IMR-90 (cell line): ENCODE data around the gene CACNA2D1. TPM values are rescaled to one million over a fixed set of nuclear protein-coding genes. Genes with fewer than 3 reads are reported as not detected.

Experiments used
- ATAC-seq: fragments of 200-7000 bp; cut with Tn5 transposase; 2 replicates; pipeline ENCODE4 v1.9.1; 2020; ENCODE audit warnings: low read depth, mild to moderate bottlenecking, moderate library complexity
- BruUV-seq: library from RNA; stranded (reverse); fragments of 400-500 nt; replicated peaks from 2 replicates; lab custom pipeline; 2021; lab: Mats Ljungman, UMichigan
- CTCF ChIA-PET: fragments of 300-600 bp; formaldehyde crosslinking; extraction: SDS; loops from one replicate; lab custom pipeline; 2021; ENCODE audit warnings: antibody characterized with exemption; lab: Yijun Ruan, JAX
- POLR2A ChIA-PET: fragments of 300-600 bp; sonication (Branson Sonifier 250); formaldehyde crosslinking; loops from one replicate; lab custom pipeline; 2022; ENCODE audit warnings: antibody characterized with exemption; ENCODE audit not compliant: unreplicated experiment; lab: Charles Lee
- DNase-seq: peaks from one replicate; pipeline ENCODE4 v3.0.0; 2013
- H2AFZ ChIP-seq: replicated peaks from 2 replicates; pipeline ENCODE3; 2013; ENCODE audit warnings: low read length, mild to moderate bottlenecking; ENCODE audit not compliant: poor library complexity
- H2AK5ac ChIP-seq: 2 replicates; pipeline ENCODE4 v1.6.1; 2013; ENCODE audit warnings: low read depth, low read length, inconsistent platforms
- H2AK9ac ChIP-seq: replicated peaks from 2 replicates; pipeline ENCODE3; 2013; ENCODE audit warnings: mild to moderate bottlenecking, low read depth, low read length, moderate library complexity; ENCODE audit not compliant: poor library complexity
- H2BK120ac ChIP-seq: 2 replicates; pipeline ENCODE4 v1.6.1; 2013; ENCODE audit warnings: low read depth, low read length, inconsistent platforms
- H2BK15ac ChIP-seq: 3 replicates; pipeline ENCODE4 v1.6.1; 2013; ENCODE audit warnings: low read depth, low read length, inconsistent platforms
- H2BK20ac ChIP-seq: 2 replicates; pipeline ENCODE4 v1.6.1; 2013; ENCODE audit warnings: low read depth, mild to moderate bottlenecking, inconsistent platforms, low read length, moderate library complexity
- H2BK5ac ChIP-seq: 2 replicates; pipeline ENCODE4 v1.6.1; 2013; ENCODE audit warnings: mild to moderate bottlenecking, low read depth, low read length, inconsistent platforms; ENCODE audit not compliant: poor library complexity, severe bottlenecking
- H3K14ac ChIP-seq: replicated peaks from 2 replicates; pipeline ENCODE4 v1.6.1; 2013; ENCODE audit warnings: low read depth, low read length, inconsistent platforms
- H3K18ac ChIP-seq: 2 replicates; pipeline ENCODE4 v1.6.1; 2013; ENCODE audit warnings: low read depth, low read length, control low read depth
- H3K23ac ChIP-seq: 2 replicates; pipeline ENCODE4 v1.6.1; 2013; ENCODE audit warnings: low read depth, low read length, inconsistent platforms
- H3K27ac ChIP-seq: 2 replicates; pipeline ENCODE4 v1.5.1; 2013; ENCODE audit warnings: mild to moderate bottlenecking, control low read depth, low read length; ENCODE audit not compliant: insufficient read depth
- H3K27me3 ChIP-seq: 2 replicates; pipeline ENCODE4 v1.6.1; 2013; ENCODE audit warnings: low read length; ENCODE audit not compliant: control insufficient read depth, insufficient read depth
- H3K36me3 ChIP-seq: 2 replicates; pipeline ENCODE4 v1.6.1; 2013; ENCODE audit warnings: low read length, mixed read lengths; ENCODE audit not compliant: control insufficient read depth, insufficient read depth
- H3K4ac ChIP-seq: 2 replicates; pipeline ENCODE4 v1.6.1; 2013; ENCODE audit warnings: low read depth, low read length, inconsistent platforms
- H3K4me1 ChIP-seq: 2 replicates; pipeline ENCODE4 v1.6.1; 2013; ENCODE audit warnings: low read length, mixed read lengths; ENCODE audit not compliant: control insufficient read depth, insufficient read depth
- H3K4me2 ChIP-seq: 2 replicates; pipeline ENCODE4 v1.6.1; 2013; ENCODE audit warnings: low read depth, mild to moderate bottlenecking, control low read depth, low read length, moderate library complexity
- H3K4me3 ChIP-seq: 2 replicates; pipeline ENCODE4 v1.5.1; 2013; ENCODE audit warnings: low read depth, mild to moderate bottlenecking, control low read depth, low read length, moderate library complexity; ENCODE audit not compliant: insufficient read depth
- H3K56ac ChIP-seq: 2 replicates; pipeline ENCODE4 v1.6.1; 2013; ENCODE audit warnings: low read length, inconsistent platforms; ENCODE audit not compliant: insufficient read depth; ENCODE audit errors: extremely low read depth
- H3K79me1 ChIP-seq, 2 experiments: 2 replicates each; pipeline ENCODE4 v1.6.1; 2013; ENCODE audit warnings: low read length in 2 of 2, inconsistent platforms in 1 of 2, low read depth in 1 of 2
- H3K9ac ChIP-seq: 2 replicates; pipeline ENCODE4 v1.6.1; 2013; ENCODE audit warnings: low read depth, low read length, control low read depth
- H3K9me1 ChIP-seq: 2 replicates; pipeline ENCODE4 v1.6.1; 2013; ENCODE audit warnings: low read length, inconsistent platforms; ENCODE audit not compliant: insufficient read depth
- H3K9me3 ChIP-seq: 2 replicates; pipeline ENCODE4 v1.6.1; 2013; ENCODE audit warnings: low read length; ENCODE audit not compliant: control insufficient read depth, insufficient read depth
- H4K20me1 ChIP-seq: 2 replicates; pipeline ENCODE4 v1.6.1; 2013; ENCODE audit warnings: low read length, inconsistent platforms; ENCODE audit not compliant: insufficient read depth
- H4K5ac ChIP-seq: 2 replicates; pipeline ENCODE4 v1.6.1; 2013; ENCODE audit warnings: mild to moderate bottlenecking, low read depth, low read length, control low read depth
- H4K8ac ChIP-seq, 2 experiments: 2 replicates each; pipeline ENCODE4 v1.6.1; 2013; ENCODE audit warnings: low read depth in 2 of 2, low read length in 2 of 2, control low read depth in 1 of 2, inconsistent platforms in 1 of 2
- H4K91ac ChIP-seq: 2 replicates; pipeline ENCODE4 v1.6.1; 2013; ENCODE audit warnings: low read depth, low read length, inconsistent platforms; ENCODE audit not compliant: insufficient read depth
- BHLHE40 ChIP-seq: fragments of 150-350 bp; IDR thresholded peaks from 2 replicates; pipeline ENCODE4 v1.6.1; 2016; ENCODE audit warnings: mild to moderate bottlenecking, low read depth, low read length
- CEBPB ChIP-seq: IDR thresholded peaks from 2 replicates; pipeline ENCODE4 v1.6.1; 2012; ENCODE audit warnings: low read depth, low read length, improper control_type of control experiment
- CHD1 ChIP-seq: IDR thresholded peaks from 2 replicates; pipeline ENCODE4 v1.6.1; 2012; ENCODE audit warnings: low read depth, low read length, improper control_type of control experiment
- CTCF ChIP-seq: conservative IDR thresholded peaks from 2 replicates; pipeline ENCODE4 v1.5.1; 2012; ENCODE audit warnings: mild to moderate bottlenecking, low read depth, low read length, improper control_type of control experiment
- FOS ChIP-seq: fragments of 150-350 bp; IDR thresholded peaks from 2 replicates; pipeline ENCODE4 v1.6.1; 2016; ENCODE audit warnings: low read depth, low read length
- MAFK ChIP-seq: IDR thresholded peaks from 2 replicates; pipeline ENCODE4 v1.6.1; 2012; ENCODE audit warnings: low read depth, low read length, improper control_type of control experiment
- MAZ ChIP-seq: IDR thresholded peaks from 2 replicates; pipeline ENCODE4 v1.6.1; 2012; ENCODE audit warnings: low read depth, mild to moderate bottlenecking, low read length, improper control_type of control experiment, moderate library complexity, borderline replicate concordance
- MXI1 ChIP-seq: IDR thresholded peaks from 2 replicates; pipeline ENCODE4 v1.6.1; 2012; ENCODE audit warnings: low read depth, mild to moderate bottlenecking, low read length, moderate library complexity, borderline replicate concordance
- NFE2L2 ChIP-seq: fragments of 150-350 bp; IDR thresholded peaks from 2 replicates; pipeline ENCODE4 v1.6.1; 2016; ENCODE audit warnings: low read depth, mild to moderate bottlenecking, low read length
- POLR2A ChIP-seq: IDR thresholded peaks from 2 replicates; pipeline ENCODE4 v1.6.1; 2012; ENCODE audit warnings: mild to moderate bottlenecking, low read depth, low read length
- RAD21 ChIP-seq: IDR thresholded peaks from 2 replicates; pipeline ENCODE4 v1.6.1; 2012; ENCODE audit warnings: low read length, improper control_type of control experiment
- RCOR1 ChIP-seq: IDR thresholded peaks from 2 replicates; pipeline ENCODE4 v1.6.1; 2012; ENCODE audit warnings: mild to moderate bottlenecking, low read length, improper control_type of control experiment; ENCODE audit not compliant: insufficient replicate concordance
- RFX5 ChIP-seq: IDR thresholded peaks from 2 replicates; pipeline ENCODE4 v1.8.0; 2012; ENCODE audit warnings: low read depth, mild to moderate bottlenecking, low read length, moderate library complexity
- SMC3 ChIP-seq: fragments of 150-350 bp; IDR thresholded peaks from 2 replicates; pipeline ENCODE4 v1.6.1; 2016; ENCODE audit warnings: low read depth, mild to moderate bottlenecking, antibody characterized with exemption, low read length, moderate library complexity
- WGBS, 2 experiments: methylation state at CpG; one replicate each; pipeline versions ENCODE4 v1.1.5 to v1.1.7; 2013; ENCODE audit warnings: missing lambda C conversion rate in 2 of 2; ENCODE audit not compliant: insufficient read length in 1 of 2; ENCODE audit errors: extremely low coverage in 2 of 2; 5-methylcytosine and 5-hydroxymethylcytosine counted together
- dilution Hi-C: fragments of 300-500 bp; cut with HindIII; formaldehyde crosslinking; loops from one replicate; pipeline ENCODE4 v1.14.3; 2018; ENCODE audit warnings: low sequenced_read_pairs; ENCODE audit not compliant: unreplicated experiment
- in situ Hi-C: fragments of 300-500 bp; cut with MboI; formaldehyde crosslinking; loops from 3 replicates; pipeline ENCODE4 v1.14.3; 2019; ENCODE audit warnings: low sequenced_read_pairs, inconsistent platforms, mixed read lengths
- intact Hi-C: fragments of 100-400 bp; cut with micrococcal nuclease; formaldehyde crosslinking; loops from 2 replicates; pipeline ENCODE4 v1.10.0; 2022
- polyA plus RNA-seq, 3 experiments: library from polyadenylated mRNA; depleted of rRNA; stranded (reverse); fragments of >200 nt; gene quantifications; 2 replicates each; pipeline ENCODE4 v1.2.3, GENCODE V29; 2012; ENCODE audit warnings: low replicate concordance in 1 of 3
- total RNA-seq: library from RNA; depleted of rRNA; stranded (reverse); fragments of >200 nt; gene quantifications from 2 replicates; pipeline ENCODE4 v1.2.3, GENCODE V29; 2012
- TF ChIP-seq, protein P1 (sequence below): fragments of 150-350 bp; IDR thresholded peaks from 2 replicates; pipeline ENCODE4 v1.6.1; 2017; ENCODE audit warnings: mild to moderate bottlenecking, antibody characterized with exemption, low read length, low read depth
- TF ChIP-seq, protein P2 (sequence below): fragments of 150-350 bp; IDR thresholded peaks from 2 replicates; pipeline ENCODE4 v1.6.1; 2016; ENCODE audit warnings: low read depth, mild to moderate bottlenecking, low read length, moderate library complexity, borderline replicate concordance

The CACNA2D1 gene
- total and polyA plus RNA-seq, 2 of the 4 experiments (the other 2 are of a cell fraction): 5.8 to 21.9 TPM

DNA sequence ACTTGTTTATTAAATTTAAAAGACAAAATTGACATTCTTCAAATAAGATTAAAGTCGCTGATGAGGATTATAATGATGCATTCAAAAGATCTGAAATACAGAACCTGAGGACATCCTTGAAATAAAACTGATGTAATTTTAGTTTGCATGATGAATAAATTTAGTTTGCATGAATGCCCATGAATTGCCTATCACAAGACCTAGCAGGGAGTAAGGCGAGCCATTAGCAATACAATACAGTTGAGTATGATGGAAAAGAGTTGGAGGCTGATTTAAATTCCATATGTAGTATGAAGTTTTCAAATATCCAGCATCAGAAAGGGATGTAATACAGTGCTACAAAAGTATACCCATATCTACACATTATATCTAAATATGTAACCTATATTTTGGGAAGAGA, 321.3 kb downstream of the CACNA2D1 start:
- no peaks in the 10 kb centered on the region for H3K27me3 ChIP-seq
- POLR2A ChIA-PET: no interaction called here
- ATAC-seq (no peak), DNase-seq (no peak)
- in situ Hi-C loops: no loop called here
- H4K20me1 ChIP-seq: no peaks in the 10 kb centered on the region
- H3K4ac ChIP-seq: no peak overlapping the region
- H2BK20ac ChIP-seq: no peak overlapping the region
- peaks cover 2% of the 10 kb centered on the region; the same call in 1 of the 2 replicates for H3K36me3 ChIP-seq
- H2BK15ac ChIP-seq: no peak overlapping the region
- dilution Hi-C loops: no loop called here
- H4K5ac ChIP-seq: no peak overlapping the region
- no CpG with 5 or more reads among the region's 2 CpGs for WGBS, 2 experiments
- no peak overlapping the region for H4K8ac ChIP-seq
- H3K9me3 ChIP-seq: peaks cover 4% of the 10 kb centered on the region
- H3K4me3 ChIP-seq: no peak overlapping the region
- H3K56ac ChIP-seq: no peak overlapping the region
- no peak overlapping the region for H2AFZ ChIP-seq
- no peaks in the 10 kb centered on the region; a peak in 2 of 4 replicates for H3K79me1 ChIP-seq
- no peak overlapping the region for H3K18ac ChIP-seq
- H2BK5ac ChIP-seq: no peak overlapping the region
- H3K14ac ChIP-seq: no peak overlapping the region
- TF ChIP-seq POLR2A: no peak
- no peak for TF ChIP-seq MAFK
- no peak for TF ChIP-seq MXI1
- TF ChIP-seq RFX5: no peak
- no peak for TF ChIP-seq NFE2L2
- TF ChIP-seq CTCF: no peak
- no peak for TF ChIP-seq RCOR1
- TF ChIP-seq, protein P1, sequence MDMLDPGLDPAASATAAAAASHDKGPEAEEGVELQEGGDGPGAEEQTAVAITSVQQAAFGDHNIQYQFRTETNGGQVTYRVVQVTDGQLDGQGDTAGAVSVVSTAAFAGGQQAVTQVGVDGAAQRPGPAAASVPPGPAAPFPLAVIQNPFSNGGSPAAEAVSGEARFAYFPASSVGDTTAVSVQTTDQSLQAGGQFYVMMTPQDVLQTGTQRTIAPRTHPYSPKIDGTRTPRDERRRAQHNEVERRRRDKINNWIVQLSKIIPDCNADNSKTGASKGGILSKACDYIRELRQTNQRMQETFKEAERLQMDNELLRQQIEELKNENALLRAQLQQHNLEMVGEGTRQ: no peak
- TF ChIP-seq, protein P2, sequence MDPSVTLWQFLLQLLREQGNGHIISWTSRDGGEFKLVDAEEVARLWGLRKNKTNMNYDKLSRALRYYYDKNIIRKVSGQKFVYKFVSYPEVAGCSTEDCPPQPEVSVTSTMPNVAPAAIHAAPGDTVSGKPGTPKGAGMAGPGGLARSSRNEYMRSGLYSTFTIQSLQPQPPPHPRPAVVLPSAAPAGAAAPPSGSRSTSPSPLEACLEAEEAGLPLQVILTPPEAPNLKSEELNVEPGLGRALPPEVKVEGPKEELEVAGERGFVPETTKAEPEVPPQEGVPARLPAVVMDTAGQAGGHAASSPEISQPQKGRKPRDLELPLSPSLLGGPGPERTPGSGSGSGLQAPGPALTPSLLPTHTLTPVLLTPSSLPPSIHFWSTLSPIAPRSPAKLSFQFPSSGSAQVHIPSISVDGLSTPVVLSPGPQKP: no peak
- TF ChIP-seq MAZ: no peak
- no peak for TF ChIP-seq SMC3
- no peak for TF ChIP-seq BHLHE40
- no peak for TF ChIP-seq CEBPB
- no peak for TF ChIP-seq FOS
- no peak for TF ChIP-seq CHD1
- no peak for TF ChIP-seq RAD21
- CTCF ChIA-PET: no interaction called here
- no peak overlapping the region for H3K27ac ChIP-seq
- H2AK9ac ChIP-seq: no peak overlapping the region
- no peaks in the 10 kb centered on the region; the same call in 1 of the 2 replicates for H3K9me1 ChIP-seq
- H3K9ac ChIP-seq: no peak overlapping the region
- H2BK120ac ChIP-seq: no peak overlapping the region
- H3K23ac ChIP-seq: no peak overlapping the region
- H4K91ac ChIP-seq: no peak overlapping the region
- no peak overlapping the region for H2AK5ac ChIP-seq
- intact Hi-C loops: no loop called here
- BruUV-seq: no TSS peak
- no peak overlapping the region for H3K4me2 ChIP-seq
- no peaks in the 10 kb centered on the region for H3K4me1 ChIP-seq
